GM06990 (cell line): ENCODE results near the gene SLC30A3.
A peak's percentile ranks its signal among the peaks of the same experiment; 100 is the strongest.

ENCODE experiments used
- DNase-seq: peaks from one replicate; pipeline ENCODE4 v3.0.0-alpha.2; 2011; ENCODE audit not compliant: insufficient read length; ENCODE audit errors: extremely low read depth
- H3K27me3 ChIP-seq: replicated peaks from 2 replicates; pipeline ENCODE4 v1.6.0; 2011; ENCODE audit warnings: low read length; ENCODE audit not compliant: control insufficient read depth, insufficient read depth
- H3K36me3 ChIP-seq: 2 replicates; pipeline ENCODE4 v1.5.1; 2011; ENCODE audit warnings: low read length; ENCODE audit not compliant: control insufficient read depth, insufficient read depth
- H3K4me3 ChIP-seq: replicated peaks from 2 replicates; pipeline ENCODE4 v1.5.1; 2011; ENCODE audit warnings: low read depth, mild to moderate bottlenecking, control low read depth, low read length
- TF ChIP-seq, protein P1 (sequence below): IDR thresholded peaks from 2 replicates; pipeline ENCODE4 v1.5.1; 2011; ENCODE audit warnings: low read length, control low read depth, mild to moderate bottlenecking, inconsistent platforms; ENCODE audit not compliant: insufficient read depth, poor library complexity, severe bottlenecking

Gene SLC30A3

DNA sequence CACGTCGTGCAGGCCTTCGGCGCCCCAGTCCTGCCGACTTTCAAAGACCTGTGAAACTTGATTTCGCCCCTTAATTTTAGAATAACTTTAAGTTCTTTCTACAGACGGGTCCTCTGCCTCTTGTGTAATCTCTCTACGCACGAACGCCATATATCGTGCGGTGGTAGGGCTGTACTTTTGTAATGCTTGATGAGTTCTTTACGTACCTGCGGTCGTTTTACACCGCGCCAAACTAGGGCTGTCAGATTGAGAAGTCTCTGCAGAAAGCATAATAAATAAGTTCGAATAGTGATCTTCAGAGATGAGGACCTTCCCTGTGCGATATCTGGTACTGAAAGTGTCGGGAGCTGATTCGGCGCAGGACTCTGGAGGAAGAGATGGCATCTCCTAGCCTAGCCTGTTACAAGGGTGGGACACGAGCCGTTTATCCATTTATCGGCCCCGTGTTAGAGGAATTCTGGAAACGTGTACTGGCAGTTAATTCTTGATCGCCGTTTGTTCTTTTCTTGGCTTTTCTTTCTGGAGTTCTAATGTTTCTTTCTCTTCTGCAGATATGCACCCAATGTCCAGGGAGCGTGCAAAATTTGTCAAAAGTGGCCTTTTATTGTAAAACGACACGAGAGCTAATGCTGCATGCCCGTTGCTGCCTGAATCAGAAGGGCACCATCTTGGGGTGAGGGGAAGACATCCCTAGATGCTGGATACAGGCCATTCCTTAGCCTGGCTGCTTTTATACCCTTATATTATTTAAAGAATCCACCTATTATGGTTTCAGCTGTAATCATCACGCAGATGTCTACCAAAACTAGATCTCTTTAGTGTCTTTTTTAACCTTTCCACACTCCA lies 50.0 kb downstream of the SLC30A3 start:
- TF ChIP-seq, protein P1, sequence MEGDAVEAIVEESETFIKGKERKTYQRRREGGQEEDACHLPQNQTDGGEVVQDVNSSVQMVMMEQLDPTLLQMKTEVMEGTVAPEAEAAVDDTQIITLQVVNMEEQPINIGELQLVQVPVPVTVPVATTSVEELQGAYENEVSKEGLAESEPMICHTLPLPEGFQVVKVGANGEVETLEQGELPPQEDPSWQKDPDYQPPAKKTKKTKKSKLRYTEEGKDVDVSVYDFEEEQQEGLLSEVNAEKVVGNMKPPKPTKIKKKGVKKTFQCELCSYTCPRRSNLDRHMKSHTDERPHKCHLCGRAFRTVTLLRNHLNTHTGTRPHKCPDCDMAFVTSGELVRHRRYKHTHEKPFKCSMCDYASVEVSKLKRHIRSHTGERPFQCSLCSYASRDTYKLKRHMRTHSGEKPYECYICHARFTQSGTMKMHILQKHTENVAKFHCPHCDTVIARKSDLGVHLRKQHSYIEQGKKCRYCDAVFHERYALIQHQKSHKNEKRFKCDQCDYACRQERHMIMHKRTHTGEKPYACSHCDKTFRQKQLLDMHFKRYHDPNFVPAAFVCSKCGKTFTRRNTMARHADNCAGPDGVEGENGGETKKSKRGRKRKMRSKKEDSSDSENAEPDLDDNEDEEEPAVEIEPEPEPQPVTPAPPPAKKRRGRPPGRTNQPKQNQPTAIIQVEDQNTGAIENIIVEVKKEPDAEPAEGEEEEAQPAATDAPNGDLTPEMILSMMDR: no peak
- Histone ChIP-seq H3K27me3 (no peaks in the 10 kb centered on the region), H3K36me3 (peaks cover 3% of the 10 kb centered on the region), H3K4me3 (peak overlapping the region; percentile 99)
- DNase-seq: no peak

DNA sequence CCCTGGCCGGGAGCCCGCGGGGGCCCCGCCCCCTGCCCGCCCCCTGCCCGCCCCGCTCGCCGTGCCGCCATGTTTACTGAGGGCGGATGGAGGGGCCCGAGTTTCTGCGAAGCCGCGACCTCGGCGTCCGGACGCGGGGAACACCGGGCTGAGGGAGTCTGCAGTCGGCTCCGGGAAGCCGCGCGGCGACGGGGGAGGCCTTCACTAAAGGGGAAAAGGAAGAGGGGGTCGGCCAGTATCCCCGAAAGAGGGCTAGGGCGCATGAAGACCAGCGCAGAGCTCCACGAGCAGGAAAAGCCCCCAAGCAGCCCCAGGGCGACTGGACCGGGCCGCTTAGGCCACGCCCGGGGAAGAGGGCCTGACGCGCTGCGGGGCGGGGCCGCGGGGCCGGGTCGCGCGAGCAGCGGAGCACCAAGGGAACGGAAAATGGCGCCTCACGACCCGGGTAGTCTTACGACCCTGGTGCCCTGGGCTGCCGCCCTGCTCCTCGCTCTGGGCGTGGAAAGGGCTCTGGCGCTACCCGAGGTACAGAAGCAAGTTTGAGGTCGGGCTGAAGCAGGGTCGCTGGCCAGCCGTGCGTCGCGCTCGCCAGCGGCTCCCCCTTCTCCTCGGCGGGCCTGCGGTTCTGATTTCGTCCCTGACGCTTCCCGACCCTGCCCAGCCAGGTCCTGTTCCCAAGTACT lies 50.8 kb downstream of the SLC30A3 start, which contains the start of the genes ATRAID and SLC5A6:
TSS of gene ATRAID (plus strand) at position 99 of the 683 bp plus-strand sequence. CDS start at position 427, 328 bp downstream.
TSS of gene SLC5A6 (minus strand) at position 326 of the 683 bp plus-strand sequence. CDS start 4,618 bp downstream, outside the sequence.
- Histone ChIP-seq H3K27me3 (no peaks in the 10 kb centered on the region), H3K4me3 (peak within 1 kb of the TSS; percentile 99), H3K36me3 (peaks cover 8% of the 10 kb centered on the region)
- TF ChIP-seq, protein P1: no peak
- DNase-seq: peak; percentile 95

DNA sequence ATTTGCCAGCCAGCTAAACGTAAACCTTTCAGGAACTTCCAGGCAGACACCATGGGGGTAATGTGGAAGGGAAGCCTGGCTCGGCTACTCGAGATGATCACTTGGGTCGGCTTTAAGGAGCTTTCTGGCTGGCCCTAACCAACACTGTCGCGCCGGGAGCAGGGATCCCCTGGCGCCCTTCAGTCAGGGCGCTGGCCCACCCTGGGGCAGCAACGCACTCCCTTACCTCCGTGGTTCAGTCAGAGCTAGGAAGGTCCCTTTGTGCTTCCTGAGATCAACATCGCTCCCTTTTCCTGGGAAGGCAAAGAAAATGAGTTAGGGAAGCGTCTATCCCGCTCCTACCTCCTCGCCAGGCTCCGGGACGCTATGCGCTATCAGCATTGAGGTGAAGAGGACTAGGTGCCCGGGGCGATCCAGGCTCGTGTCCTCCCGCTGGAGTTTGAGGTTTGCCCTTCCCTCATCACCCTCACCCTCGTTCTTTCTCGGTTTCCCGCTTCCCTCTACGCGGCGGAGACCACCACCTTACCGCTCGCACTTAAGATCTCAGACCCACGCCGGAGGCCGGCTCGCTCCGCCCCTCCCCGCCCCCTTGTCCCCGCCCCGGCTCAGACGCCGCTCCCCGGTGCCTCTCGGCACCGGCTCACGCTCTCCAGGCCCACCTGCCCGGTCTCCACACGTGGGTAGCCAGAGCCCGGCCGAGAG lies 51.5 kb downstream of the SLC30A3 start:
- no peaks in the 10 kb centered on the region for H3K27me3 ChIP-seq
- H3K4me3 ChIP-seq: peak overlapping the region; percentile 99
- DNase-seq: no peak
- peaks cover 10% of the 10 kb centered on the region for H3K36me3 ChIP-seq
- TF ChIP-seq, protein P1: no peak

DNA sequence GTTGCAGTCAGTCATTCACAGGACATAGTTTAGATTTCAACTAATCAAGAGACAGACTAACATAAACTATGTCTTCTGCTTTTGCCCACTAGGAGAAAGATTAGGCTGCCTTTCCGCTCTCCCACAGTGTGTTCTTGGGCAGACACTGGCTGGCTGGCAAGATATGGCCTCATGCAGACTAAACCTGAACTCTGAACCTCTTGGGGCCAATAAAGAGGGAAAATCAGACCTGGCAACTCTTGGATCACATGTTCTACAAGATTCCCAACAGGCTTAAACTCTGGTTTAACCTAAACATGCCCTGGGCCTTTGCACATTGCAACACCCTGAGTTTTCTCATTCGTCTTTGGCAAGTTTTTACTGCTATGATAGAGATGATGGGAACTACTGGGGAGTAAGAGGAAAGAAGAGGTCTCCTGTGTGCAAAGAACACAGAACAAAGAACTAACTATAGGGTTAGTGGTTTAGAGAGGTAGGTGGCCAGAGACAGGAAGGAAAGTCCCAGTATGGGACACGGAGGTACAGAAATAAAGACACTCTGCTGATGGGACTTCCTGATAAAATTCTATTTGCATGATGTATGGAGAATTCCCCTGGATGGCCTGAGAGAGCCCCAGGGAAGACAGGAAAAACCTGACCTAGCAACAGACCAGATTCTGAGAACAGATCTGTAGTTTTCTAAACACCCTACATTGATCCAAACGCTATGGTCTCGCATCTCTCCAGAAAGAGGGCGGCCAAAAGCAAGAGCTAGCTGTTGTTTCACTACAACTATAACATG lies 53.0 kb downstream of the SLC30A3 start:
- no peak for DNase-seq
- 0 out of 2 replicates have a peak overlapping the region, but pooled peaks have one; percentile 7 for H3K4me3 ChIP-seq
- TF ChIP-seq, protein P1: no peak
- peaks cover 18% of the 10 kb centered on the region for H3K36me3 ChIP-seq
- H3K27me3 ChIP-seq: no peaks in the 10 kb centered on the region

DNA sequence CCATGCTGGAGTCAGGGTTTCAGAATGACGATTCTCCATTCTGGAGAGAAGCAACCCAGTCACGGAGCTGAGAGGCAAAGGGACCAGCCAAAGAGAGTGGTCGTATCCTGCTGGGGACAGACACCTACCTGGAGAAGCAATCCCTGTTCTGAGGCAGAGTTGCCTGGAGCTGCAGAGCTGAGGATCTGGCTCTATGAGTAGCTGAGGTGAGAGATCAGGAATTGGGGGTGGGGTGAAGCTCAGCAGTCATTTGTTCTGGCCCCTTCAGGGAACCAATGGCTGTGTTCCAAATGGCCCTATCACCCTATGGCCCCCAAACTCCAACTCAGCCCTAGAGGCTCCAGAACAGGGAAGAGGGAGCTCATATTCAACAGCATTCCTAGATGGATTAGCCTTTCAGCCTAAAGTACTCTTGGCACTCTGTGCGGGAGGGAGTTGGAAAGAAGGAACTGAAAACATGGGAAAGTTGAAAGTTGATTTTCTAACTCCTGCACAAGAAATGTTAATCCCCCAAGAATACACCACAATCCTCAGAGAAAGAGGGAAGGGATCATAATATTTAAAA lies 54.3 kb downstream of the SLC30A3 start:
- H3K27me3 ChIP-seq: no peaks in the 10 kb centered on the region
- H3K36me3 ChIP-seq: peaks cover 29% of the 10 kb centered on the region
- H3K4me3 ChIP-seq: no peak overlapping the region
- DNase-seq: no peak
- TF ChIP-seq, protein P1: no peak
